HG02798 (cell line): Measurements from ENCODE around the gene GMDS.

Source experiments
- ATAC-seq: cut with Tn5 transposase; IDR thresholded peaks from one replicate; pipeline ENCODE4 v1.9.1; 2021; ENCODE audit warnings: mild to moderate bottlenecking; ENCODE audit not compliant: unreplicated experiment, poor library complexity

Gene GMDS

DNA sequence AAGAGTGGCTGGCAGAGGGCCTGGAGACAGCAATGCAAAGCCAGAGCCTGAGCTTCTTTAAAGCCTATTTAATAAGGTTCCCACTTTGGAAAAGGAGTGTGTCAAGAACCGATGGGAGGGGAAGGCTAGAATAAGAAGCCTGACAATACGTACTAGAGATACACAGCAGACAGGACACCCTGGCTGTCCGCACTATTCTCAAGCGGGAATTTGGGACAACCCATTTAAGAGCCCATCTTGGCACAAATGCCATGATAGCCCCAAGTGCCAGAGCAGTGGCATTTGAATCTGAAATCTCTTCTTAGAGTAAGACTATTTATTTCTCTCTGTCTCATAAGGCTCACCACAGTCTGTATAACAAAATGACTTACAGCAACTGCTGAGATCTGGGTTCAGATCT is 3.1 kb downstream of the GMDS start:
- no peak for ATAC-seq

DNA sequence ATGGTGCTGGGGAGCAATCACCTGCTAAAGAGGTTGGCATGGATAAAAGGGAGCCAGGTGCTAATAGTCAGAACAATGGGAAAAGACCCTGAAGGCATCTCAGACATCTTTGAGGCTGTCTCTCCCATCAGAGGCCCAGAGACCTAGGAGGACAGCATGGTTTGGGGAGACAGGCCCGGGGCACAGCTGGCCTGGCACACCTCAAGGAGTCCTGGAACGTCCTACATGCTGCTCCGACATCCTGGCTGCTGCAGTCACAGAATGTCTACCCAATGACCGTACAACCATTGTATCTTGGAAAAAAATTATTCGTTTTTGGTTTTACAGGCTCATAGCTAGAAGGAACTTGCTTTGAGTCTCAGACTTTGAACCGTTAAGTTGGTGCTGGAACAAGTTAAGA is 4.4 kb downstream of the GMDS start:
- ATAC-seq: no peak

DNA sequence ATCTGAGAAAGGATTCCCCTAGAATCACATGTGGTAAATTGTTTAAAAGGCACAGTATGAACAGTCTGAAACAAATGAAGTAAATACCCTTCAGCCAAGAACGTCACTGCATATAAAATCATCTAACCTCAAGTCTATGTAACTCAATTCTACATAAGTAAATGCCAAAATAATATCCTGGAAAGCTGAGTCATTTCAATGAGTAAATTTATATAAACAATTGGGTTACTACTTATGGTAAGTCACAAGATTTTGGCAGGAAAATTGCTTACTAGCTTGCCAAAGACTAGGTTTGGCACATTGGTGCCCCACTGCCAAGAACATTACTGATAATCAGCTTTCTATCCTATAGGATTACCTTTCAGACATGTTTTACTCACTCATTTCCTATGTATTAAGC is 8.4 kb downstream of the GMDS start:
- ATAC-seq: no peak

DNA sequence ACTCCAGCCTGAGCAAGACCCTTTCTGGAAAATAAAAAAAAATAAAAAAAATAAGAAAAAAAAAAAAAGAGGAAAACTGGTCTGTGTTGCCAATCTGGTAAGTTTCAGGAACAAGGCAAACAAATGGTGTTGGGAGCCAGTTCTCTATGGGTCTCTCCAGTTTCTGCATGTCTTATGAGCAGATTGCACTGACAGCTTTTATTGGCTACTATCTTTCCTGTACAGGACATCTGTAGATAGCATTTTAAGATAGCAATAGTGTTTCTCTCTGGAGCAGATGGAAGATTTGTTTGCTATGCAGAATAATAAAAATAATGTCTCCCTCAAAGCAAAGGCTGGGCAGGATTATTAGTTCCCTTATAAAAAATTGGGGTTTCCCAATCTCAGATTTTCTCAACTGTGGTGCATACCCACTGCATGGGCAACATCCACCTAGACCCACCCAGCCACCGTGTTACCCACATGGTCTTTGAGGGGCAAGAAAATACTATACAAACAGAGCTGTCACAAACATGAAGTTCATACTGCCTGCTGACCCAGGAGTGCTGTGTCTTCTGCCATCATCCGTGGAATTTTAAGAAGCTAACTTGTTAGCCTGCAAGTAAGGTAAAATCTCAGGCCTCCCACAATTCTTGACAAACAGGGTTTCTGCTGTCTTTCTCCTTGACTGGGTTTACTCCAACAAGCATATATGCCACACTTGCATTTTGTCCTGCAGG is 9.5 kb downstream of the GMDS start:
- no peak for ATAC-seq

DNA sequence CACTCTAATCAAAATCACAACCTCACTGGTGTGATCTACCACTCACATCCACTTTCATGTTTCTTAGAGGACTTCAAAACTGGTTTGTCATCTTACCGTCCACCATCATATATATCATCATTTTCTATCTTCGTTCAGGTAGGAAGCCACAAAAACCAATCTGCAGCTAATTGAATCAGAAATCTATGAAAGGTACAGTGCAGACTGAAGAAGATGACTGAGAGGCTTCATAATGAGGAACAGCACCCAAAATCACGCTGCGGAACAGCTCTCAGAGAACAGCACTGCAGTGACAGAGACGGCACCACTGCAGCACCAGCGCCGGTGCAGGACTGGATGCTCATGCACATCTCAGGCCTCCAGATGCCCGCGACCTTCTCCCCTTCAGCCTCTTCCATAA is 13.0 kb downstream of the GMDS start:
- ATAC-seq: peak; percentile 62

DNA sequence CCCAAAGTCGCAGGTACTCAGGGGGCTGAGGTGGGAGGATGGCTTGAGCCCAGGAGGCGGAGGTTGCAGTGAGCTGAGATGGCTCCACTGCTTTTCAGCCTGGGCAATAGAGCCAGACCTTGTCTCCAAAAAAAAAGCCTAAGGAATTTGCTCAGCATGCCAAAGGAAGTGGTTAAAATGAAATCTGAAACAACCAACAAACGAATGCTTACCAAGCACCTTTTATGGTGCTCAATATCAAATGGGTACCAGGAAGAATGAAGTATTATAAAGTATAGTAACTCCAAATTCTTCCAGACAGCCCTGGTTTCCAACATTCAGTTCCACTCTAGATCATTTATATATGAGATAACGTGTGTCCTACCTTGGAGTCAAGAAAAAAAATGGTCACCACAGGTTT is 14.0 kb downstream of the GMDS start:
- no peak for ATAC-seq

DNA sequence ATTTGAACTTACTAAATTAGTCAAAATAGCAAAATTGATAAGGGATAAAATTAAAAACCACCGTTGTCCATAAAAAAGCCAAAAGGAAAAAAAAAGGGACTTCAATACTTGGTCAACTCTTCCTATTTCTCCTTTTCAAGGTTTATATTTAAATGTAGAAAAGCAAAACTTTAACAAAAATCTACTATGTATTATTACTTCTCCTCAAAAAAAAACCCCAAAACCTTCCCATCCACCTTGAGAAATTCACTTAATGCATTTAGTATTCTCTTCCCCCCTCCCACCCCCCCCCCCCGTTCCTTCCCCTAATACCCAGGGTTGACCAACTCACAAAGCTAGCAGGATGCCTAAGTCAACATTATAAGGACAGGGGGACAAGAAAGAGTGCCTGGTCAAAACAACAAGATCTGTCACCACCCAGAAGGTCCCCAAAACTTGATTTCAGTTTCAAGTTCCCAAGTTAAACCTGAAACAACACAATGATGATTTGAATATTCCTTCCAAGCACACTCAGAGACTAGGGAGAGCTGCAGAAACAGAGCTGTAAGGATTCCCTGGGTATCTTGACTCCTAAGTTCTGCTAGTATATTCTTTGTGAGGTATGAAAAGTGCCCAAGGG is 14.6 kb downstream of the GMDS start:
- peak; percentile 59 for ATAC-seq

DNA sequence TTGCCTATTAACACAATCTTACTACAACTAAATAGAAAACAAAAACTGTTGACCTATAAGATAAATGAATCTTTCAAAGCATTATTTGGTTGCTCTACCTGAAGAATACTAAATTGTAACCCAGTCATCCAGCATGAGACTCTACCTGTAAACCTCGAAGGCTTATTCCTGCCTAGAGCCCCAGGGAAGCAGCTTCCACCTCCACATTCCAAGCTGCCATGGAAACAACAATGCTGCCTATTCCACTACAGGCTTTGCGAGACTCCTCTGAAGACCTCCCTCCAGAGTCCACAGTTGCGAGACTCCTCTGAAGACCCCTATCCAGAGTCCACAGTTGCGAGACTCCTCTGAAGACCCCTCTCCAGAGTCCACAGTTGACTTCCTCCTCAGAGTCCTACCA is 15.7 kb downstream of the GMDS start:
- ATAC-seq: no peak

DNA sequence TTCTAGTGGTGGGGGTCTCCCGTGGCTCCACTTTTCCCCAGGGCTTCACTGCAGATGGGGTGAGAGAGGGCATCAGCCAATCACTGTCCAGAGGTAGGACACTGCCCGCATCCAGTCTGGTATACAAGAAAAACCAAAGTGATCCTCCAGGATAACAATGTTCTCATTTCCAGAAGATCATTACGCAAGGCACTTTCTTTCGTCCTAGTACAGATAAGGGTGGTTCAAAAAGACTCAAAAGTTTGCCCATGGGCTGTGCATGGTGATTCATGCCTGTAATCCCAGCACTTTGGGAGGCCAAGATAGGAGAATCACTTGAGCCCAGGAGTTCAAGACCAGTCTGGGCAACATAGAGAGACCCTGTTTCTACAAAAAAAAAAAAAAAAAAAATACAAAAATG is 16.4 kb downstream of the GMDS start:
- no peak for ATAC-seq

DNA sequence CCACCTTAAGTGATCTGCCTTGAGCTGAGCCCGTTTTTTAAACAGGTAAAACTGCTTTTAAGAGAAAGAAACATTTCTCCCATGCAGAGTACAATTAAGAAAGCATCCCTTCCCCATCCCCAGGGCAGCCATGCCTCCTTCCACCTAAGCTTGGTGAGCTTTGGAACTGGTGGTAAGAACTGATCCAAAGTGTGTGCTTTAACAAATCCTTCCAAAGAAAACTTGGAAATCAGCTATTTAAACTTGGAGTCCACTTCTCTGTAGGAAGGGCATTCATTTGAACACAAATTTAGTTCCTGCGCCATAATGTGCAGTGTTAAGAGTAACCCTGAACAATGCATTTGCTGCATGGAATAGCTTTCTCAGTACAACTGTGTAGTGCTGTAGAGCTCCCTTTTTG is 17.0 kb downstream of the GMDS start:
- ATAC-seq: no peak

DNA sequence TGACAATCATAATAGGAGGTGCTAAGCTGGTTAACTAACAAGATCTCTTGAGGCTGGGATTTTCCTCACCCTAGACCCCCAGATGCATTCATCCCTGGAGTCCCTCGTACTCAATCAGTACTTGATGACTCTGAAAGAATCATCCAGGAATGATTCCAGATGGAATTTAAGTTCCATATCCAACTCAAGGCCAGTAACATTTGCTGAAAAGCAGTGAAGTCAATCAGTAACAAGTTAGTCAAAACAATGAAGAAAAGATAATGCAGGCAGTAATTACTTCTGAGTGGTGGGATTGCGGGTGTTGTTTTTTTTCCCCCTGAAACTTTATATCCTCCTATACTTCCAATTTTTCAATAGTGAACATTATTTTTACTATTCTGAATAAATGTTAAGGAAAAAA is 18.6 kb downstream of the GMDS start:
- ATAC-seq: no peak

DNA sequence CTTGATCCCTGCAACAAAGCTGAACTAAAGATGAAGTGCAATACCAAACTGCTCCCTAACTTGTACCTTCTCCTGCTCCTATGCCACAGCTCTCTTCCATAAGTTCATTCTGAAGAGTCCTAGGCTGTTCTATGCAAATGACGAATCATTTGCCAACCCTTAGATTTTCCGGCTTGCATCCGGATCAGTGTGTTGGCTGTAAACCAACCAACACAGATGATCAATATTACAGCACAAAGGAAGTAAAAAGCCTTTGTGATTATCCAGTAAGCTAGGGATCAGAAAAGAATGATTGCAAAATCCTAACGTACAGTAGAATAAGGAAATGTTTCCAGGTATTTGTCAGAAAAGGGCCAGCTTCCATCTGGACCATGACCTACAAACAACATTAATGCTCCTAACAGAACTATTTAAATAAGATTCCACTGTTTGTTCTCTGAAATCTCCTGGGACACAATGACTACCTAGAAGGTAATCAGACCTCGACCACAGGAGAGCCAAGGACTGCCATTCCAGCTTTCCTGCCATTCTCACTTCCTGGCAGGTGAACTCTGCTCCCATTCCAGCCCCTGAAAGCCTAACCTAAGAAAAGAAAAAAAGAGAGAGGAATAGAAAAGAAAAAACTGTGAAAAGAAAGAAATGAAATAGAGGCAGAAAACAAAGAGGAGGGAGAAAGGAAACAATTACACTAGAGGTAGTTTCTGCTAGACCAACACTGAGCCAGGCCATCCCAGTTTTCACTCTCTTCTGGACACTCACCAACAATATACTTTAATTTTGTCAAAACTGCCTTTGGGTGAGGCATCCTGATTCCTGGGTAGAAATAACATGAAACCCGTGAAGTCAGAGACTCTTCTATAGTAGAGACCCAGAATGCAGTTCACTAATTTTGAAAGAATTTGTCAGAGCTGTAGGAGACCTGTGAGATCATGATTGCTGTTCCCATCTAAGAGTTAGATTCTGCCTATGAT is 19.7 kb downstream of the GMDS start:
- no peak for ATAC-seq

DNA sequence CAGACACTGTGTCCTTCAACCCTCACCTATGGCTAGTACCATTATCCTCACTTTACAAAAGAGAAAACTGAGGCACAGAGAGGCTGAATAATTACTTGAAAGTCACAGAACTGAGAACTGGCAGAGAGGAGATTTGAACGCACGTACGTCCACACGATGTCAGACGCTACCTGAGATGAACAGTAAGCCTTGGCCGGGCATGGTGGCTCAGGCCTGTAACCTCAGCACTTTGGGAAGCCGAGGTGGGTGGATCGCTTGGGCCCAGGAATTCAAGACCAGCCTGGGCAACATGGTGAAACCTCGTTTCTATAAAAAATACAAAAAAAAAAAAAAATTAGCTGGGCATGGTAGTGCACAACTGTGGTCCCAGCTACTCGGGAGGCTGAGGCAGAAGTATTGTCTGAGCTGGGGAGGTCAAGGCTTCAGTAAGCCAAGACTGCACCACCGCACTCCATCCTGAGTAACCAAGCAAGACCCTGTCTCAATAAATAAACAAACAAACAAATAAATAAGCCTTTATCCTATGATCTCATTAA is 20.5 kb downstream of the GMDS start:
- no peak for ATAC-seq

DNA sequence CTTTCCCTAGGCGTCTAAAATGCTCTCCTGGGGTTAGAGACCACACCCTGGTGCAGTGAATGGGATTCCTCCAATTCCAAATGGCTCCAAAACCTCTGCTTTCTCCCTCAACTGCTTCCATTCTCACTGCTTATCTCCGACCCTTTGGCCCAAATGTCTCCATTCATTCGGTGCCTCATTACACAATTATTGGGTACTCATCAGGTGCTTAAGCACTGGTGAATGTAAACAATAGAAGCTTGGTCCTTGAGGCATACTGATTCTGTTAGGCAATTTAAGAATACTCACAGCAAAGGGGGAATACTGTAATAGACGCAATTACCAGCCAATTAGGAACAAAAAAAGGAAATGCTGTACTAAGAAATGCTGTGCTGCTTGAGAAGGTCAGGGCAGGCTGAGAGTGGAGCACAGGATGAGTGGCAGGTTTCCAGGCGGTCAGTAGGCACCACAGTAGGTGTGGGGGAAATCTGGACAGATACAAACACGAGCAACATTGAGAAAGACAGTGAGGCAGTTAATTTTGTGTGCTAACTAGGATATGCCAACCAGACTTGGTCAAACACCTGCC is 23.0 kb downstream of the GMDS start:
- ATAC-seq: no peak

DNA sequence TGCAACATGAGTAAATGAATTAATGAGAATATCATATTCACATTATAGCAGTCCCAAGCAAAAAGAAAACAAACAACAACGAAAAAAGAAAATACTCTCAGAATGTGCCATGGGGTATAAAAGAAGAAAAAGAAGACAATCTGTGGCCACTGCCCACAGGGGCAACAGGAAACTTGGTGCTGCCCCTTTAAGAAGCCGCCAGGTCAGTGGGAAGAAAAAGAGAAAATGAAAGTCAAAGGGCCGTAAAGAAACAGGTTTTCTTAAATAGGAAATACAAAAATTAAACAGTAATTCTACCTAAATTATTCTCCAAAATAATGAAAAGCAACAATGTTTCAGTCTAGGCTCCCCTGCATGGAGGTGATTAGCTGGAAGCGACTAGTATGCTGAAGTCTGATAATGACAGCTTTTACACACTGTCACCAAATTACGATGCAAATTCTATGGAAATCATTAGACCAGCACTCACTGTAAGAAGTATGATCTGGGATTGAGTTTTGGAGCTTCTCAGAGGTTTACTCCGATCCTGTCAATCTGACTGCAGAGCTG is 23.6 kb downstream of the GMDS start:
- ATAC-seq: peak; percentile 63

DNA sequence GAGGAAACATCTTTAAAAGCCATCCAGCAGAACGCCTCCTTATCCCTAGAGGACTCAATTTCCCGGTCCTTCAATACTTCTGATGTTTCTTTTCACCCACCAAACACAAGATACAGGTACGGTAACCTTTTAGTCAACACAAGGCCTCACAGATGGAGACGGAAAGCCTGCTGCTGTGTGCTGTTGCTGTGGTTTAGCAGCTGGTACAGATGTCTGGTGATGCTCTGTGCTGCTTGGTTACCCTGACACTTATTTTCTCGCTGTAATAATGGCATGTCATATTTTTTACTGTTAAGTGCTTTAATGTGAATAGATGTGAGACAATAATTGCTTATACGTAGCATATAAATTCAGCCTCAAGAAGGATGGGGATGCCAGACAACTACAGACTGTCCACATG is 25.3 kb downstream of the GMDS start:
- ATAC-seq: no peak

DNA sequence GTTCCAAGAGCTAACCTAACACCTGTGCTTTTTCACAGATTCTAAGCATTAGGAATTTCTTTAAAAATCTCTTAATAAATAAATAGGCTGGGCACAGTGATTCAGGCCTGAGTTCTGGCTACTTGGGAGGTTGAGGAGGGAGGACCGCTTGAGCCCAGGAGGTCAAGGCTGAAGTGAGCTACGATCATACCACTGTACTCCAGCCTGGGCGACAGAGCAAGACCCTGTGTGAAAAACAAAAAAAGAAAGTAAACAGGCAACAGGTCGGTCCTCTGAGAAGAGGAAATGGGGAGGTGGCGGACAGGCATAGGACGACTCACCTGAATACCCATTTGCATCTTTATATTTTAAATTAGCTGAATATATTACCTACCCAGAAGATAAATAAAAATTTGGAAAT is 26.5 kb downstream of the GMDS start:
- no peak for ATAC-seq

DNA sequence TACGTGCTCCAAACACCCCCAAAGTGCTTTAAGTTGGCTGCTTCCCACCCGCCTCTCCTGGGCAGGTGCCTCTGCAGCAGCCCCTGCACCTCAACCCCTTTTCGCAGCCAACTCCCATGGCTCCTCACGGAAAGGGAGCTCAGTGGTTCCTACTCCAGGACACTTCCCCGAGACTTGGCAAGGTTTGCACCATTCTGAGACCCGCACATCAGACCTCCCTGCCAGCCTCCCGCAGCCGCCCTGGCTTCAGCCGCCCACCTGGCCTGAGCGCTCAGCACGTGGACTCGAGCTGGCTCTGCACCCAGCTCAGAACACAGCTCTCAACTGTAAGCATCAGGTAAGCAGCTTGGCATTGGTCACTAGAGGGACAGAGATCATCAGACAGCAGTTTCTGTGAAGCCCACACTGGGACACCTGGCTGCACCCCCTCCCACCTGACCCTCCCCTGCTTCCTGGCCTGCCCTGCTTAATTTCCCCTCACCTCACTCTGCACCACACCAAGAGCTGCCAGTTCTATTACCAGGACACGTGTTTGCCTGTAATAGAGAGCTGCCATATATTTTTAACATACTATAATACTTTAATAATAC is 28.5 kb downstream of the GMDS start:
- no peak for ATAC-seq

DNA sequence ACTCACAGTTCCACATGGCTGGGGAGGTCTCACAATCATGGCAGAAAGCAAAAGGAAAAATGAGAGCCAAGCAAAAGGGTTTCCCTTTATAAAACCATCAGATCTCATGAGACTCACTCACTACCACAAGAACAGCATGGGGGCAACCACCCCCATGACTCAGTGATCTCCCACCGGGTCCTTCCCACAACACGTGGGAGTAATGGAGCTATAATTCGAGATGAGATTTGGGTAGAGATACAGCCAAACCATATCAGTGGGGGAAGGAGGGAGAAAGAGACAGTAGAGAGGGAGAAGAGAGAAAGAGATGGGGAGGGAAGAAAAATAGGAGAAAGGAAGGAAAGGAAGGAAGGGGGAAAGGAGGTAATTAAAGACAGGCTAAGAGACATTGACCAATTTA is 30.1 kb downstream of the GMDS start:
- no peak for ATAC-seq

DNA sequence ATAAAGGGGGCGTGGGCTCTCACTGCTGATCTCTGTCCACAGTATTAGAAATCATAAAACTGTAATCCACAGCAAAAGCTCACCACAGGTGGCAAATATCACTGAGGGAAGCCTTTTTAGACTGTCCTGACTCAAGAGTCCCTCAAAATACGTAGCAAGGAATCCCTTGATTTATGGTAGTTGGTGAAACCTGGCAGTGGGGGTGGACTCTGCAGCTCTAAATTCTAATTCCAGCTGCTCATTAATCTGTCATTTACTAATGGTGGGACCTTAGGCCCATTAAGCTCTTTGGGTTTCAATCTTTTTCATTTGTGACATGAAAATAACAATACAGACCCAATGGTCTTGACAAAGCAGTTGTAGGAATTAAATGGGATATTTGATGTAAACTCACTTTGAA is 32.3 kb downstream of the GMDS start:
- no peak for ATAC-seq
